SK-N-SH treated with all-trans-retinoic acid at 6 μM for 48 hours (cell line): ENCODE results near the gene KLF3.

Source experiments
- ARNTL ChIP-seq: fragments of 450-650 bp; formaldehyde crosslinking; IDR thresholded peaks from 2 replicates; pipeline ENCODE4 v1.5.0; 2020; ENCODE audit warnings: low read depth, mild to moderate bottlenecking, moderate library complexity, borderline replicate concordance
- BACH2 ChIP-seq: fragments of 250-450 bp; sonication (Bioruptor Pico); IDR thresholded peaks from 2 replicates; pipeline ENCODE4 v1.9.0; 2021; ENCODE audit warnings: mild to moderate bottlenecking, borderline replicate concordance
- OSR1 ChIP-seq: fragments of 250-450 bp; sonication (Bioruptor Pico); IDR thresholded peaks from 2 replicates; pipeline ENCODE4 v1.8.0; 2022; ENCODE audit warnings: moderate library complexity, mild to moderate bottlenecking, inconsistent platforms
- PPARA ChIP-seq: fragments of 250-450 bp; sonication (Bioruptor Pico); IDR thresholded peaks from 2 replicates; pipeline ENCODE4 v1.5.0; 2020; ENCODE audit warnings: mild to moderate bottlenecking, borderline replicate concordance
- RARB ChIP-seq: fragments of 250-450 bp; sonication (Bioruptor Pico); IDR thresholded peaks from 2 replicates; pipeline ENCODE4 v1.8.0; 2021; ENCODE audit warnings: mild to moderate bottlenecking, moderate library complexity
- TOX ChIP-seq: fragments of 250-450 bp; sonication (Bioruptor Pico); IDR thresholded peaks from 2 replicates; pipeline ENCODE4 v1.8.0; 2021; ENCODE audit warnings: mild to moderate bottlenecking, moderate library complexity, borderline replicate concordance
- ZFP3 ChIP-seq: fragments of 250-450 bp; sonication (Bioruptor Pico); IDR thresholded peaks from 2 replicates; pipeline ENCODE4 v1.5.0; 2020; ENCODE audit warnings: mild to moderate bottlenecking, moderate library complexity
- ZNF70 ChIP-seq: fragments of 450-650 bp; formaldehyde crosslinking; IDR thresholded peaks from 2 replicates; pipeline ENCODE4 v1.5.0; 2020; ENCODE audit warnings: mild to moderate bottlenecking, moderate library complexity
- ZNF8 ChIP-seq: fragments of 450-650 bp; formaldehyde crosslinking; IDR thresholded peaks from 2 replicates; pipeline ENCODE4 v1.5.0; 2020; ENCODE audit warnings: mild to moderate bottlenecking, moderate library complexity
- TF ChIP-seq, protein P1 (sequence below): fragments of 250-450 bp; sonication (Bioruptor Pico); IDR thresholded peaks from 2 replicates; pipeline ENCODE4 v1.8.0; 2020; ENCODE audit warnings: mild to moderate bottlenecking, moderate library complexity, borderline replicate concordance

DNA sequence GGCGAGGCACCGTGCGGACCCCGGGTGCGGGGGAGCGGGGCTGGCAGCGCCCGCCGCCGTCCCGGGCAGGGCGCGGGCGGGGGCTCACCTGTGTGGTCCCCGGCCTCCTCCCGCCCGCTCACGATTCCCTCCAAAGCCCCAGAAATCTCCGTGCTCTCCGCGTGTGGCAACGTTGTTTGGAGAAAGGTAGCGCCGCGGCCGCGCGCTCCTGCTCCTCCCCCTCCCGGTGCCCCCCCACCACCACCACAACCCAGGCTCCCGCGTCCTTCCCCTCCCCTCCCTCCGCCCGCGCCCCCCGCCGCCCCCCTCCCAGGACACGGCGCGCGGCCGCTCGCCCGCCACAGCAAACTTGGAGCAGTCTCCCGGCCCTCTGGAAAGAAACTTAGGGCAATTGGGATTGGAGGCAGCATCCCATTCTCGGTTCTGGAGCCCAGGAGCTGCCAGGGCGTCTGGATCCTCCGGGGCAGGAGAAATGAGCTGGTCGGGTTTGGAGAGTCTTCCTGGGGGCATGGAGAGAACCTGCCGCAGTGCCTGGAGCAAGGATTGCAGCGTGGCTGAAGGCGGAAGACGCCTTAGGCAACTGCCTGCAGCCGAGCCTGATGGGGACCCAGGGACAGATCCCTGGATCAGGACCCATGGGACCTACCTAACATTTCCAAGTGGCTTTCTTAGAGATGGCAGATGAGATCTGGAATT, 855 bp downstream of the KLF3 start:
- TF ChIP-seq OSR1 (CRISPR knock-in tag) (no peak), RARB (CRISPR knock-in tag) (no peak), ZFP3 (CRISPR knock-in tag) (no peak), ZNF8 (CRISPR knock-in tag) (no peak), BACH2 (CRISPR knock-in tag) (no peak), TOX (CRISPR knock-in tag) (no peak), ARNTL (no peak), PPARA (CRISPR knock-in tag) (no peak), ZNF70 (CRISPR knock-in tag) (no peak)
- TF ChIP-seq, protein P1, sequence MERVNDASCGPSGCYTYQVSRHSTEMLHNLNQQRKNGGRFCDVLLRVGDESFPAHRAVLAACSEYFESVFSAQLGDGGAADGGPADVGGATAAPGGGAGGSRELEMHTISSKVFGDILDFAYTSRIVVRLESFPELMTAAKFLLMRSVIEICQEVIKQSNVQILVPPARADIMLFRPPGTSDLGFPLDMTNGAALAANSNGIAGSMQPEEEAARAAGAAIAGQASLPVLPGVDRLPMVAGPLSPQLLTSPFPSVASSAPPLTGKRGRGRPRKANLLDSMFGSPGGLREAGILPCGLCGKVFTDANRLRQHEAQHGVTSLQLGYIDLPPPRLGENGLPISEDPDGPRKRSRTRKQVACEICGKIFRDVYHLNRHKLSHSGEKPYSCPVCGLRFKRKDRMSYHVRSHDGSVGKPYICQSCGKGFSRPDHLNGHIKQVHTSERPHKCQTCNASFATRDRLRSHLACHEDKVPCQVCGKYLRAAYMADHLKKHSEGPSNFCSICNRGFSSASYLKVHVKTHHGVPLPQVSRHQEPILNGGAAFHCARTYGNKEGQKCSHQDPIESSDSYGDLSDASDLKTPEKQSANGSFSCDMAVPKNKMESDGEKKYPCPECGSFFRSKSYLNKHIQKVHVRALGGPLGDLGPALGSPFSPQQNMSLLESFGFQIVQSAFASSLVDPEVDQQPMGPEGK (CRISPR knock-in tag) = no peak
